GM10248 (cell line): ENCODE measurements around the gene KDM5C.

ENCODE experiments used
- CTCF ChIA-PET: fragments of 300-600 bp; sonication (Branson Sonifier 250); formaldehyde crosslinking; extraction: SDS; loops from one replicate; lab custom pipeline; 2021; ENCODE audit warnings: antibody characterized with exemption; lab: Yijun Ruan, JAX
- POLR2A ChIA-PET: fragments of 350-650 bp; sonication (Branson Sonifier 250); formaldehyde crosslinking; extraction: SDS; loops from one replicate; lab custom pipeline; 2020; ENCODE audit warnings: antibody characterized with exemption; lab: Yijun Ruan, JAX
- DNase-seq: peaks from one replicate; pipeline ENCODE4 v3.0.0; 2012; ENCODE audit errors: extremely low spot score
- CTCF ChIP-seq: IDR thresholded peaks from 2 replicates; pipeline ENCODE4 v1.5.1; 2012; ENCODE audit warnings: mild to moderate bottlenecking, low read depth; ENCODE audit errors: extremely low read depth, missing control alignments, control extremely low read depth

The KDM5C gene

GRCh38 chrX:53253293-53254020 is 28.4 kb upstream of the KDM5C start:
- ChIA-PET CTCF (interaction anchor here (0.9 to 1.0 kb wide), 2 partner anchors 17 to 60 kb away, joined by 4 read pairs; no protein-coding TSS in a partner anchor), POLR2A (no interaction called here)
- TF ChIP-seq CTCF, result no peak
- no peak for DNase-seq

GRCh38 chrX:53251307-53251706 is 26.3 kb upstream of the KDM5C start:
- POLR2A ChIA-PET, result no interaction called here
- no peak for TF ChIP-seq CTCF
- CTCF ChIA-PET, result no interaction called here
- DNase-seq, result no peak

DNA sequence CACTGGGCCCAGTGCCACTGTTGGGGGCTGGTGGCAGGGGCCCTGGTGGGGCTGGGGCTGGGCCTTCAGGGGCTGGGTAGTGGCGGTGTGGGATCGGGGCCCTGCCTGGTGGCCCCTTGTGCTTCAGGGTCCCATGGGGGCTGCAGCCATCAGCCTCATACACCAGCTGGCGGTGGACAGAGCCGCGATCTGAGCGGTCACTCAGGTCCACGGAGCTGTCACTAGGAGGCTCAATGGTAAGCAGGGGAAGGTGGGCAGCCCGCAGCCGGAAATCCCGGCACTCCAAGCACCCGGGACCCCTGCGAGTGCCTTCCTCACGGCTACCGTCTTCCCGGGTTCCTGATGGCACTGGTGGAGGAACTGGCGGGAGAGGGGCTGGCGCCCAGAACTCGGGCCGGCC is 25.5 kb upstream of the KDM5C start:
- ChIA-PET CTCF (no interaction called here), POLR2A (no interaction called here)
- no peak for TF ChIP-seq CTCF
- no peak for DNase-seq

GRCh38 chrX:53249408-53250042 is 24.5 kb upstream of the KDM5C start:
- DNase-seq, result no peak
- ChIA-PET POLR2A (interaction anchor here (0.6 kb wide), 1 partner anchor 41 kb away, joined by 5 read pairs; no protein-coding TSS in a partner anchor), CTCF (no interaction called here)
- TF ChIP-seq CTCF, result no peak

DNA sequence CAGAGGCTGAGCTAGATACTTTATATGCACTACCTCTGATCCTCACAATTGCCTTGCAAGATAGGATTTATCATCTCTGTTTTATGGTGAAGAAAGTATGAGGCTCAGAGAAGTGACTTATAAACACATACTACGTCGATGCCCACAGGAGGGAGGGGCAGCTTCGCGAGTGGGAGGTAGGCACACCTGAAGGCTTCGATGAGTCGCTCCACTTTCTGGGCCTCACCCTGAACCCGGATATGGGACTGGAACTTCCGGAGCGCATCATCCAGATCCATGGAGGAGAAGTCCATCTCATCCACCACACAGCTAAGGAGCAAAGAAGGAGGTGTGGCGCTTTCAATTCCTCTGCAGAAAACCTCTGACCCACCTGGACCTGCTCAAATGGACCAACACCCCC is 22.9 kb upstream of the KDM5C start:
- CTCF ChIA-PET, result no interaction called here
- DNase-seq, result no peak
- TF ChIP-seq CTCF, result no peak
- POLR2A ChIA-PET, result no interaction called here

DNA sequence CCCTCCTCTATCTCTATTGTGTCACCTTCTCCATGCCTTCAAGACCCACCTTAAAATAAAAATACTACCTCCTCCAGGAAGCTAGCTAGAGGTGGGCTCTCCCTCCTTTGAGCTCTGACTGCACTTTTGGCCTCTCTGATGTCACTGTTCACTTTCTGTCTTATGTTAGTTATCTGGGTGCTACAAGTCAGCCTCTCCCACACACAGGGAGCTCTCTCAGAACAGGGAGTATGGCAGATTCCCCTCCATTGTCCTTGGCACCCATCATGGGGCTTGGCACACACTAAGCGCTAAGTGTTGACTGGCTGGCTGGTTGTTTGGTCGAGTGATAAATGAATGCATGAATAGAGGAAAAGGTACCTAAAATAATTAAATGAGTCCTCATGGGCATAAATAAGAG is 21.2 kb upstream of the KDM5C start:
- no peak for DNase-seq
- no peak for TF ChIP-seq CTCF
- ChIA-PET POLR2A (no interaction called here), CTCF (no interaction called here)
